GM19239 (cell line): ENCODE measurements around the gene DAO.
"Not testable (repeated sequence)": the region's sequence is repeated elsewhere in the genome, so short reads cannot be mapped to it uniquely, and the experiment has no call there.

Experiments
- DNase-seq: peaks from one replicate; pipeline ENCODE4 v3.0.0; 2011; ENCODE audit warnings: low spot score; ENCODE audit not compliant: insufficient read length
- FAIRE-seq: peaks from 2 replicates; lab custom pipeline; 2011; peaks lifted over from hg19 to GRCh38; lab: Jason Lieb, UNC

Gene DAO

DNA sequence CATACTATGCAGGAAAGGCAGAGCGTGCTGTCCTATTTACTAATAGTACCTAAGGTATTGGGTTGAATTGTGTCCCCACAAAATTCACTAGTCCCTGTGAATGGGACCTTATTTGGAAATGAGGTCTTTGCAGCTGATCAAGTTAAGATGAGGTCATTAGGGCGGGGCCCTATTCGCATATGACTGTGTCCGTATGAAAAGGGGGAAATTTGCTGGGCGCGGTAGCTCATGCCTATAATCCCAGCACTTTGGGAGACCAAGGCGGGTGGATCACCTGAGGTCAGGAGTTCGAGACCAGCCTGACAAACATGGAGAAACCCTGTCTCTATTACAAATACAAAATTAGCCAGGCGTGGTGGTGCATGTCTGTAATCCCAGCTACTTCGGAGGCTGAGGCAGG, 13.8 kb upstream of the DAO start:
- not testable (repeated sequence) for FAIRE-seq

GRCh38 chr12:108868781-108869180, 11.1 kb upstream of the DAO start:
- DNase-seq (no peak), FAIRE-seq (no peak)

More for the DNA sequence above, 13.8 kb upstream of the DAO start:
- DNase-seq: not testable (repeated sequence)

DNA sequence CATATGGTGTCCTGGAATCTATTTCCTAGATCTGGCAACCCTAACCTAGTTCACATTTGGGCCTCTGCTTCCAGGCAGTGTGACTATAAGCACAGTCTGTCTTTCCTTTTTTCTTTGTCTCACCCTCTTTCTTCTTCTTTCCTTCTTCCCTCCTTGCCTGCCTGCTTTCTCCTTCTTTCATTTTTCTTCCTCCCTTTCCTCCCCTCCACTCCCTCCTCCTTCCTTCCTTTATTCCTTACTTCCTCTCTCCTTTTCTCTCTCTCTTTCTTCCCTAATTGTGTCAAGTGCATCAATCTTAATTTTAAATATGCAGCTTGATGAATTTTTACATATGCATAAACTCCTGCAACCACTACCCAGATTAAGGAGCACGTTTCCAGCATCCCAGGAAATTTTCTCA, 4.6 kb upstream of the DAO start:
- FAIRE-seq (no peak), DNase-seq (no peak)

GRCh38 chr12:108875682-108876361, 4.1 kb upstream of the DAO start:
- DNase-seq: no peak
- FAIRE-seq: no peak

DNA sequence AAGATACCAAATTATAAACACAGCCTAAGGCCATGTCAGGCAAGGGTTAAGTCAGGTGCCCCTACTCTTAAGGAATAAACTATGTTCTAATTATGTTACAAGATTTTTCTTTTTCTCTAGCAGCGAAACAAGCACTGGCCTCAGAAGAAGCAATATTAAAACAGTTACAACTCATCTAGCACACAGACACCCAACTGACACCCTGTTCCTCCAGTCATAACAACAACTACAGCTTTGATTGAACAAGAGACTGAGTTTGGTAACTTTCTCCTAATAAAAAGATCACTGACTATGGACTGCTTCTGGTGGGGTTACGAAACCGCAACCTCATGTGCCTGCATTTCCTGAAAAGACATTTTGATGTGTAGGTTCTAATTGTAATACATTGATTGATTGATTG, 3.3 kb upstream of the DAO start:
- FAIRE-seq: no peak

DNA sequence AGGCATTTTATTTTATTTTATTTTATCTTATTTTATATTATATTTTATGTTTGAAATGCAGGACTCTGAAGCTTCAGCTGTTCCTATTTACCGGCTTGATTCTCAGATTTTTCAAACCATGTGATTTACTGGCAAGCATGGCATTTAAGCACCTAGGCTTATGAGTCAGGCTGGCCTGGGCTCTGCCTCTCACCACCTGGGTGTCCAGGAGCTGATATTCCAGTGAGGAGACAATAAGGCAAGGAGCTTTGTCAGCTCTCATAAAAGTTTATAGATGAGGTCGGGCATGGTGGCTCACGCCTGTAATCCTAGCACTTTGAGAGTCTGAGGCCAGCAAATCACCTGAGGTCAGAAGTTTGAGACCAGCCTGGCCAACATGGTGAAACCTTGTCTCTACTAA, 2.1 kb downstream of the DAO start:
- no peak for DNase-seq
- FAIRE-seq: no peak

More for the DNA sequence above, 3.3 kb upstream of the DAO start:
- DNase-seq: no peak

- FAIRE-seq (peak; percentile 92), DNase-seq (peak; percentile 56)
Measured at GRCh38 chr12:108884116-108885012, 4.5 kb downstream of the DAO start.

DNA sequence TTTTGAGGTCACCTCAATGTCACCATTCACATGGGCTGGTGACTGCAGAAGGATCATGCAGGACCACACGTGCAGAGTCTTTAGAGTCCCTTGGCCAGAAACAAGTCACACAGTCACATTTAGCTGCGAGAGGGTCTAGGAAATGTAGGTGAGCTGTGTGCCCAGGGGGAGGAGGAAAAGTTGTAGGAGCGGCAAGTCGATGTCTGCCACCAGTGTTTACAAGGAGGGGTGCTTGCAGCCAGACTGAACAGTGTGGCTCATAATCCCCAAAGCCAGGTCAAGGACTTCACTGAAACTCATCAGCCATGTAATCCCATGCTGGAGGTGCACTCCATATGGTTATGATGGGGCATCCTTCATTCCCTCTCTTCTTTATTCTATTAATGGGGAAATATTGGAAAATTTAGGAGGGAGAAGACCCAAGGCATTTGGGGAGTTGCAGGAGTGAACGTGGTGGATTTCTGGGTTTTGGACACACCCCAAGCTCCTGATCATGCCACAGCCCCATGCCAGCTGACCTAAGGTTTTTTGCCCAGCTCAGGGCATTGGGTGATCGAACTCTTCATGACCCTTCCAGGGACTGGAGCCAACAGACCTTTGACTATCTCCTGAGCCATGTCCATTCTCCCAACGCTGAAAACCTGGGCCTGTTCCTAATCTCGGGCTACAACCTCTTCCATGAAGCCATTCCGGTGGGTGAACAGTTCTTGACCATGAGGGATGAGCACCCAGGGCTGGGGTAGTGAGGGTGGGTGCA, 7.2 kb downstream of the DAO start:
- no peak for DNase-seq
- no peak for FAIRE-seq

GRCh38 chr12:108888031-108888430, 8.1 kb downstream of the DAO start:
- FAIRE-seq: no peak
- DNase-seq: no peak

GRCh38 chr12:108890208-108890607, 10.3 kb downstream of the DAO start:
- FAIRE-seq (no peak), DNase-seq (no peak)

- FAIRE-seq: no peak
Measured at GRCh38 chr12:108895220-108895802, 15.4 kb downstream of the DAO start.

DNA sequence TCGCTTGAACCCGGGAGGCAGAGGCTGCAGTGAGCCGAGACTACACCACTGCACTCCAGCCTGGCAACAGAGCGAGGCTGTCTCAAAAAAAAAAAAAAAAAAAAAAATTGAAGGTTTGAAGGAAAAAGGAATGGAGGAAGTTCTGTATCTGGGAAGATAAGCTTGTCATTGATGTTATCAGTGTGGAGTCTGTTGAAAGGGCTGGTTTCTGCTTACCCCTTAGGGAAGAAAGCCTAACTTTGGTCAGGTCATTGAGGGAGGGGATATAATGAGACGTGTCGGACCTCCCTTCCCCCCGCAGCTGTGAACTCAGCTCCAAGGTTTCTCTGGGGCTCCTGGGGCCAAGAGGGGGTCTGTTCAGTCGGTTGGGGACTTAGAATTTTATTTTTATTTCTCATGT, 16.4 kb downstream of the DAO start:
- no peak for FAIRE-seq
- no peak for DNase-seq

More at GRCh38 chr12:108895220-108895802, 15.4 kb downstream of the DAO start:
- no peak for DNase-seq

GRCh38 chr12:108896817-108897216, 16.9 kb downstream of the DAO start:
- DNase-seq (no peak), FAIRE-seq (no peak)

- FAIRE-seq (no peak), DNase-seq (no peak)
Measured at GRCh38 chr12:108899145-108899544, 19.3 kb downstream of the DAO start.

- FAIRE-seq: peak; percentile 61
- DNase-seq: no peak
Measured at GRCh38 chr12:108905725-108906124, 25.8 kb downstream of the DAO start.

GRCh38 chr12:108906971-108907370, 27.1 kb downstream of the DAO start:
- no peak for DNase-seq
- FAIRE-seq: no peak

- no peak for FAIRE-seq
- no peak for DNase-seq
Measured at GRCh38 chr12:108907839-108908351, 28.0 kb downstream of the DAO start.

DNA sequence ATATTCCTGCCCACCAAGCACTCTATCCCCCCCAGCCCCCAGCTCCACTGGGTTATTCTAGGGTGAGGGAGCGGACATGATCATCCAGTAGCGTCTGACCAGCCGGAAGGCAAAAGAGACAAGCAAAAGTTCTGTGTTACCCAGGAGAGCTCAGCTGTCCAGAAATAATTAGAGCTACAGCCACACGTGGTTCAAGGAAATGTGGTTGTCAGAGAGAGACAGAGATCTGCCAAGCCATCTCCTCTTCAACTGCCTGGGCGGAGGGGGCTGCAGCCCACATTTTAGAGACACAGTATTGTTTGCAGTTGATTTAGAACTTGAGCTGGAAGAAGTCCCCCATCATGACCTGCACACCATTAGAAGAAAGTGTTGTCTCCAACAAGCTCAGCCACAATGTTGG, 30.4 kb downstream of the DAO start:
- DNase-seq (no peak), FAIRE-seq (no peak)

DNA sequence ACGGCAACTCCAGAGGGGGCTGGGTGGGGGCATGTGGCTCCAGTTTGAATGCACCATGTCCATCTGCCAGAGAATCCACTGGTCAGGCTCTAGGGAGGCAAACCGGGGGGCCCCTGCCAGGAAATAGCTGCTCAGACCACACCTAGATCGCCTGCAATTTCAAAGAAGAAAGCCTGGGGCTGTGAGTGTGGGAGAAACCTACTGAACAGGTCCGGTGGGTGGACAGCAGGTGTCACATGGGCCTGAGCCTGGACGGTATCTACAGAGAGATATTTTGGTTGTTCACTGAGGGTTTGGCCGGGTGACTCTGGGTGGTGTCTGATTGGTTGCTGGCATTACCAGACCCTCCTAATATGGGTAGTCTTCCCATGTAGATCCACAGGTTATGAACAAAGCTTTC, 32.0 kb downstream of the DAO start:
- FAIRE-seq: no peak

GRCh38 chr12:108912361-108912760, 32.5 kb downstream of the DAO start:
- FAIRE-seq: no peak

More for the DNA sequence above, 32.0 kb downstream of the DAO start:
- no peak for DNase-seq

More at GRCh38 chr12:108912361-108912760, 32.5 kb downstream of the DAO start:
- DNase-seq: no peak
